Keratinocyte (primary cell): ENCODE data around the gene DOK5.

ENCODE experiments used
- EZH2 ChIP-seq: IDR thresholded peaks from one replicate; pipeline ENCODE4 v1.6.1; 2012; ENCODE audit warnings: inconsistent platforms, mild to moderate bottlenecking, low read length, moderate library complexity
- TF ChIP-seq, protein P1 (sequence below), 3 experiments: IDR thresholded peaks in 1 of 3; conservative IDR thresholded peaks in 1 of 3; optimal IDR thresholded peaks in 1 of 3; 2 replicates in 2 of 3; 3 replicates in 1 of 3; pipeline versions ENCODE3 to v1.5.1; 2011; ENCODE audit warnings: low read length in 3 of 3, mild to moderate bottlenecking in 3 of 3, moderate library complexity in 2 of 3, control low read depth in 1 of 3, inconsistent platforms in 1 of 3; ENCODE audit not compliant: insufficient read depth in 2 of 3; ENCODE audit errors: extremely low read depth in 1 of 3

GRCh38 chr20:54694516-54694915 lies 219.1 kb downstream of the DOK5 start:
- TF ChIP-seq, protein P1, sequence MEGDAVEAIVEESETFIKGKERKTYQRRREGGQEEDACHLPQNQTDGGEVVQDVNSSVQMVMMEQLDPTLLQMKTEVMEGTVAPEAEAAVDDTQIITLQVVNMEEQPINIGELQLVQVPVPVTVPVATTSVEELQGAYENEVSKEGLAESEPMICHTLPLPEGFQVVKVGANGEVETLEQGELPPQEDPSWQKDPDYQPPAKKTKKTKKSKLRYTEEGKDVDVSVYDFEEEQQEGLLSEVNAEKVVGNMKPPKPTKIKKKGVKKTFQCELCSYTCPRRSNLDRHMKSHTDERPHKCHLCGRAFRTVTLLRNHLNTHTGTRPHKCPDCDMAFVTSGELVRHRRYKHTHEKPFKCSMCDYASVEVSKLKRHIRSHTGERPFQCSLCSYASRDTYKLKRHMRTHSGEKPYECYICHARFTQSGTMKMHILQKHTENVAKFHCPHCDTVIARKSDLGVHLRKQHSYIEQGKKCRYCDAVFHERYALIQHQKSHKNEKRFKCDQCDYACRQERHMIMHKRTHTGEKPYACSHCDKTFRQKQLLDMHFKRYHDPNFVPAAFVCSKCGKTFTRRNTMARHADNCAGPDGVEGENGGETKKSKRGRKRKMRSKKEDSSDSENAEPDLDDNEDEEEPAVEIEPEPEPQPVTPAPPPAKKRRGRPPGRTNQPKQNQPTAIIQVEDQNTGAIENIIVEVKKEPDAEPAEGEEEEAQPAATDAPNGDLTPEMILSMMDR (optimal IDR thresholded peaks at IDR 0.05 in 1 of 3, IDR thresholded peaks at IDR 0.05 in 1 of 3, conservative IDR thresholded peaks at IDR 0.05 in 1 of 3; ENCODE audit: extremely low read depth in 1 of 3, insufficient read depth in 2 of 3, low read length in 3 of 3): no peak
- no peak for TF ChIP-seq EZH2
